Duodenal mucosa (tissue), 2 donors: ENCODE measurements around the gene OIP5.
"Not testable (repeated sequence)": the region's sequence is repeated elsewhere in the genome, so short reads cannot be mapped to it uniquely, and the experiment has no call there.

Experiments
- H3K27ac ChIP-seq: one replicate; pipeline ENCODE4 v1.7.0; 2013; ENCODE audit warnings: low read depth, low read length
- H3K27me3 ChIP-seq, 2 donors: one replicate each; pipeline ENCODE4 v1.7.0; 2013; ENCODE audit warnings: low read length in 2 of 2, control low read depth in 1 of 2; ENCODE audit not compliant: insufficient read depth in 2 of 2, control insufficient read depth in 1 of 2
- H3K36me3 ChIP-seq, 2 donors: one replicate each; pipeline ENCODE4 v1.7.0; 2013; ENCODE audit warnings: low read length in 2 of 2, control low read depth in 1 of 2; ENCODE audit not compliant: insufficient read depth in 2 of 2, control insufficient read depth in 1 of 2
- H3K4me1 ChIP-seq, 2 donors: one replicate each; pipeline ENCODE4 v1.7.0; 2013; ENCODE audit warnings: low read length in 2 of 2, control low read depth in 1 of 2; ENCODE audit not compliant: insufficient read depth in 2 of 2, control insufficient read depth in 1 of 2
- H3K4me3 ChIP-seq, 2 donors: one replicate each; pipeline ENCODE4 v1.7.0; 2013; ENCODE audit warnings: low read length in 2 of 2, low read depth in 1 of 2
- H3K9ac ChIP-seq, 2 donors: one replicate each; pipeline ENCODE4 v1.7.0; 2013; ENCODE audit warnings: low read length in 2 of 2, low read depth in 1 of 2
- H3K9me3 ChIP-seq, 2 donors: one replicate each; pipeline ENCODE4 v1.7.0; 2013; ENCODE audit warnings: low read length in 2 of 2, control low read depth in 1 of 2; ENCODE audit not compliant: control insufficient read depth in 1 of 2

OIP5 gene

GRCh38 chr15:41337047-41337446 lies 4.7 kb upstream of the OIP5 start:
- Histone ChIP-seq H3K4me1 (peaks cover 5 to 14% of the 10 kb centered on the region in 2 donors), H3K27ac (no peak overlapping the region), H3K36me3 (peaks cover 0 to 7% of the 10 kb centered on the region in 2 donors), H3K4me3 (no peak overlapping the region), H3K27me3 (no peaks in the 10 kb centered on the region), H3K9ac (no peak overlapping the region), H3K9me3 (no peaks in the 10 kb centered on the region)

DNA sequence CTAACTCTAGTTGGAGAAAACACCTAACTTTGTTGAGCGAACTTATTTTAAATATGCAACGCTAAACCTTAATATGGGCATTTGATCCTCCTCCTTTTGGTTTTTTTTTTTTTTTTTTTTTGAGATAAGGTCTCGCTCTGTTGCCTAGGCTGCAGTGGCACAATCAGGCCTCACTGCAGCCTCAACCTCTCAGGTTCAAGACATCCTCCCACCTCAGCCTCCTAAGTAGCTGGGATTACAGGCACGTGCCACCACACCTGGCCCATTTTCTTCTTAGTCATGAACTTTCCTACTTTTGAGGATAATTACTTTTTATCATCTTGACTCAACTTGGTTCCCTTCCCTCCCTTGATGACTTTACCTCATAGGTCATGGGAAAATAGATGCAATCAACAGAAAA lies 4.2 kb upstream of the OIP5 start:
- H3K4me3 ChIP-seq = no peak overlapping the region
- peaks cover 0 to 7% of the 10 kb centered on the region in 2 donors for H3K36me3 ChIP-seq
- peaks cover 8 to 18% of the 10 kb centered on the region in 2 donors for H3K4me1 ChIP-seq
- no peaks in the 10 kb centered on the region for H3K9me3 ChIP-seq
- no peak overlapping the region for H3K27ac ChIP-seq
- no peak overlapping the region for H3K9ac ChIP-seq
- H3K27me3 ChIP-seq = no peaks in the 10 kb centered on the region

GRCh38 chr15:41334293-41335120 lies 2.1 kb upstream of the OIP5 start:
- no peak overlapping the region for H3K9ac ChIP-seq
- no peaks in the 10 kb centered on the region for H3K36me3 ChIP-seq
- H3K27me3 ChIP-seq = no peaks in the 10 kb centered on the region
- H3K4me1 ChIP-seq = peaks cover 18 to 23% of the 10 kb centered on the region in 2 donors
- no peaks in the 10 kb centered on the region for H3K9me3 ChIP-seq
- H3K4me3 ChIP-seq = peak overlapping the region; percentile 40 to 93
- no peak overlapping the region for H3K27ac ChIP-seq

GRCh38 chr15:41333026-41333562 lies 703 bp upstream of the OIP5 start:
- Histone ChIP-seq H3K27me3 (no peaks in the 10 kb centered on the region), H3K4me3 (peak overlapping the region; percentile 93 to 98), H3K9me3 (no peaks in the 10 kb centered on the region), H3K9ac (peak overlapping the region; percentile 81 to 85), H3K36me3 (no peaks in the 10 kb centered on the region), H3K4me1 (peaks cover 18 to 23% of the 10 kb centered on the region in 2 donors), H3K27ac (peak overlapping the region; percentile 63)

DNA sequence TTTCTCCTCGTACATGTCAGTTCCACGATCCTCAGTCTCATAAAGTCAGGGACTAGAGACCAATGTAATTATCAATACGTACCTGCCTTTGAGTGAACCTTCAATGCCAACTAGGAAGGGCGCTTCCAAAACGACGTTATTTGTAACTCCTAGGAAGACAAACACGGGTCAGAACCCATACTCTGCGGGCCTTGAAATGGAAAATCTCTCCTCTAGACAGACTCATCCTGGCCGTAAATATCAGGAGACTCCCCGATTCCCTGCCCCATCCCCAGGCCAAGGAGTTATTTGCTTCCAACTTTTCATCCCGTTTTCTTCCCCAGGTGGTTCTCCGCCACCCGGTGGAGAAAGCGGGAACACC lies 578 bp downstream of the OIP5 start:
- Histone ChIP-seq H3K9me3 (no peaks in the 10 kb centered on the region), H3K27ac (no peak overlapping the region), H3K9ac (peak overlapping the region; percentile 62 to 90), H3K36me3 (no peaks in the 10 kb centered on the region), H3K4me1 (peaks cover 18 to 23% of the 10 kb centered on the region in 2 donors), H3K27me3 (no peaks in the 10 kb centered on the region), H3K4me3 (peak overlapping the region; percentile 93 to 98)

DNA sequence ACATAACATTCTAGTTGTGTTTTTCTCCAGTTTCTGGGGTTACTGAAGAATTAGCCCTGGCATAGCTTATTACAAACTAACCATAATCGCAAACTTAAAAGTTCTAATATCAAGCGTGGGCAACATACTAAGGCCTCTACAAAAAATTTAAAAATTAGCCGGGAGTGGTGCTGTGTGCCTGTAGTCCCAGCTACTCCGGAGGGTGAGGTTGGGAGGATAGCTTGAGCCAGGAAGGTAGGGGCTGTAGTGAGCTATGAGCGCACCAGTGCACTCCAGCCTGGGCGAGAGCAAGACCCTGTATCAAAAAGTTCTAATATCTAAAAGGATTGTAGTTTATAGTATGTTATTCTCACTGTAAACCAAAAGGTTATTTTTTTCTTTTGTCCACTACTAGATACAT lies 1.1 kb downstream of the OIP5 start:
- Histone ChIP-seq H3K36me3 (no peaks in the 10 kb centered on the region), H3K9ac (peak overlapping the region; percentile 62 to 90), H3K4me1 (peaks cover 18 to 23% of the 10 kb centered on the region in 2 donors), H3K27me3 (no peaks in the 10 kb centered on the region), H3K9me3 (no peaks in the 10 kb centered on the region), H3K27ac (no peak overlapping the region), H3K4me3 (peak overlapping the region; percentile 93 to 98)

- Histone ChIP-seq H3K36me3 (no peaks in the 10 kb centered on the region), H3K9me3 (no peaks in the 10 kb centered on the region), H3K9ac (no peak overlapping the region), H3K27me3 (no peaks in the 10 kb centered on the region), H3K4me3 (no peak overlapping the region), H3K4me1 (no peaks in the 10 kb centered on the region), H3K27ac (no peak overlapping the region)
These were observed 8.8 kb downstream of the OIP5 start for GRCh38 chr15:41323611-41324010.

DNA sequence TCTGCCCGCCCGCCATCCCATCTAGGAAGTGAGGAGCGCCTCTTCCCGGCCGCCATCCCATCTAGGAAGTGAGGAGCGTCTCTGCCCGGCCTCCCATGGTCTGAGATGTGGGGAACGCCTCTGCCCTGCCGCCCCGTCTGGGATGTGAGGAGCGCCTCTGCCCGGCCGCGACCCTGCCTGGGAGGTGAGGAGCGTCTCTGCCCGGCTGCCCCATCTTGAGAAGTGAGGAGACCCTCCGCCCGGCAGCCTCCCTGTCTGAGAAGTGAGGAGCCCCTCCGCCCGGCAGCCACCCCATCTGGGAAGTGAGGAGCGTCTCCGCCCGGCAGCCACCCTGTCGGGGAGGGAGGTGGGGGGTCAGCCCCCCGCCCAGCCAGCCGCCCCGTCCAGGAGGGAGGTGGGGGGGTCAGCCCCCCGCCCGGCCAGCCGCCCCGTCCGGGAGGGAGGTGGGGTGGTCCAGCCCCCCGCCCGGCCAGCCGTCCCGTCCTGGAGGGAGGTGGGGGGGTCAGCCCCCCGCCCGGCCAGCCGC lies 11.5 kb downstream of the OIP5 start:
- H3K27ac ChIP-seq, H3K9me3 ChIP-seq, H3K36me3 ChIP-seq, H3K9ac ChIP-seq, H3K27me3 ChIP-seq, H3K4me1 ChIP-seq, H3K4me3 ChIP-seq: not testable (repeated sequence)

- Histone ChIP-seq H3K36me3 (peaks cover 3 to 9% of the 10 kb centered on the region in 2 donors), H3K9ac (no peak overlapping the region), H3K4me1 (no peaks in the 10 kb centered on the region), H3K9me3 (no peaks in the 10 kb centered on the region), H3K4me3 (no peak overlapping the region), H3K27ac (no peak overlapping the region), H3K27me3 (no peaks in the 10 kb centered on the region)
These were observed 23.0 kb downstream of the OIP5 start for GRCh38 chr15:41309226-41309905.

DNA sequence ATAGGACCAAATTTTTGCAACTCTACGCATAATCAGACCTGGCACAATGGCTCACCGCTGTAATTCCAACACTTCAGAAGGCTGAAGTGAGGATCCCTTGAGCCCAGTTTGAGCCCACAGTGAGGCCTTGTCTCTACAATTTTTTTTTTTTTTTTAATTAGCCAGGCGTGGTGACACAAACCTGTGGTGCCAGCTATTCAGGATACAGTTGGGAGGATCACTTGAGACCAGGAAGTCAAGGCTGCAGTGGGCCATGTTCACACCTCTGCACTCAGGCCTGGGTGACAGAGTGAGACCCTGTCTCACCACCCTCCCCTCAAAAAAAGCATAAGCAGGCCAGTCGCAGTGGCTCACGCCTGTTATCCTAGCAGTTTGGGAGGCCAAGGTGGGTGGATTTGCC lies 24.7 kb downstream of the OIP5 start:
- no peaks in the 10 kb centered on the region for H3K4me1 ChIP-seq
- no peak overlapping the region for H3K27ac ChIP-seq
- no peaks in the 10 kb centered on the region for H3K27me3 ChIP-seq
- no peak overlapping the region for H3K9ac ChIP-seq
- no peaks in the 10 kb centered on the region for H3K9me3 ChIP-seq
- peaks cover 3 to 9% of the 10 kb centered on the region in 2 donors for H3K36me3 ChIP-seq
- H3K4me3 ChIP-seq = no peak overlapping the region
